Keratinocyte (primary cell): ENCODE results near the gene RAD9A. TPM values are rescaled to one million over a fixed set of nuclear protein-coding genes. Genes with fewer than 3 reads are reported as not detected.

Experiments used
- DNase-seq: peaks from one replicate; pipeline ENCODE4 v3.0.0-alpha.2; 2011; ENCODE audit warnings: low read depth, missing footprints, low spot score
- FAIRE-seq: peaks from 2 replicates; lab custom pipeline; 2011; peaks lifted over from hg19 to GRCh38; lab: Jason Lieb, UNC
- H2AFZ ChIP-seq: 2 replicates; pipeline ENCODE4 v1.6.0; 2012; ENCODE audit warnings: low read length, control low read depth, inconsistent platforms; ENCODE audit not compliant: control insufficient read depth
- H3K27ac ChIP-seq: 2 replicates; pipeline ENCODE4 v1.5.1; 2011; ENCODE audit warnings: low read length; ENCODE audit not compliant: control insufficient read depth, insufficient read depth
- H3K27me3 ChIP-seq: 3 replicates; pipeline ENCODE4 v1.6.0; 2011; ENCODE audit warnings: low read length; ENCODE audit not compliant: control insufficient read depth, insufficient read depth; ENCODE audit errors: extremely low read depth
- H3K36me3 ChIP-seq, 2 experiments: 2 replicates in 1 of 2; 3 replicates in 1 of 2; pipeline ENCODE4 v1.5.1; 2011; ENCODE audit warnings: low read length in 2 of 2, mild to moderate bottlenecking in 1 of 2; ENCODE audit not compliant: control insufficient read depth in 2 of 2, insufficient read depth in 2 of 2; ENCODE audit errors: extremely low read depth in 1 of 2
- H3K4me1 ChIP-seq: 3 replicates; pipeline ENCODE4 v1.5.1; 2011; ENCODE audit warnings: low read length; ENCODE audit not compliant: control insufficient read depth, insufficient read depth; ENCODE audit errors: extremely low read depth
- H3K4me2 ChIP-seq: 3 replicates; pipeline ENCODE4 v1.6.0; 2011; ENCODE audit warnings: low read depth, low read length; ENCODE audit not compliant: control insufficient read depth, insufficient read depth; ENCODE audit errors: extremely low read depth
- H3K4me3 ChIP-seq, 3 experiments: fragments of 200-600 bp in 1 of 3; sonication (generic) in 1 of 3; 2 replicates in 2 of 3; 3 replicates in 1 of 3; pipeline ENCODE4 v1.5.1; 2011 to 2016; ENCODE audit warnings: low read length in 3 of 3, mild to moderate bottlenecking in 3 of 3, control low read depth in 2 of 3, inconsistent platforms in 1 of 3, low read depth in 1 of 3, mixed read lengths in 1 of 3, mixed run types in 1 of 3, moderate library complexity in 1 of 3; ENCODE audit not compliant: control insufficient read depth in 2 of 3, insufficient read depth in 2 of 3; ENCODE audit errors: extremely low read depth in 1 of 3
- H3K79me2 ChIP-seq: 2 replicates; pipeline ENCODE4 v1.6.0; 2012; ENCODE audit warnings: low read length; ENCODE audit not compliant: control insufficient read depth, insufficient read depth
- H3K9ac ChIP-seq: 3 replicates; pipeline ENCODE4 v1.6.0; 2011; ENCODE audit warnings: low read length; ENCODE audit not compliant: control insufficient read depth, insufficient read depth; ENCODE audit errors: extremely low read depth
- H3K9me1 ChIP-seq: 3 replicates; pipeline ENCODE4 v1.6.0; 2011; ENCODE audit warnings: low read length; ENCODE audit not compliant: control insufficient read depth, insufficient read depth; ENCODE audit errors: extremely low read depth
- H3K9me3 ChIP-seq: 2 replicates; pipeline ENCODE4 v1.5.1; 2012; ENCODE audit warnings: low read depth, low read length; ENCODE audit not compliant: control insufficient read depth
- H4K20me1 ChIP-seq: 3 replicates; pipeline ENCODE4 v1.6.0; 2011; ENCODE audit warnings: low read length; ENCODE audit not compliant: control insufficient read depth, insufficient read depth; ENCODE audit errors: extremely low read depth
- EZH2 ChIP-seq: IDR thresholded peaks from one replicate; pipeline ENCODE4 v1.6.1; 2012; ENCODE audit warnings: inconsistent platforms, mild to moderate bottlenecking, low read length, moderate library complexity
- dilution Hi-C: fragments of 300-500 bp; cut with MboI; formaldehyde crosslinking; loops from one replicate; pipeline ENCODE4 v1.7.0; 2020; ENCODE audit warnings: low sequenced_read_pairs; ENCODE audit not compliant: extremely low pct_ligation_motif_present
- polyA plus RNA-seq, 5 experiments: library from polyadenylated mRNA; depleted of rRNA in 3 of 5; stranded (reverse) in 3 of 5; stranded (forward) in 1 of 5; unstranded in 1 of 5; fragments of >200 nt; gene quantifications; 1 replicate in 1 of 5; 2 replicates in 3 of 5; 3 replicates in 1 of 5; pipeline versions ENCODE4 v1.2.1 to v1.2.3, GENCODE V29; 2011 to 2012; ENCODE audit warnings: missing spikeins in 2 of 5, low read depth in 1 of 5, low replicate concordance in 1 of 5
- TF ChIP-seq, protein P1 (sequence below), 3 experiments: IDR thresholded peaks in 1 of 3; conservative IDR thresholded peaks in 1 of 3; optimal IDR thresholded peaks in 1 of 3; 2 replicates in 2 of 3; 3 replicates in 1 of 3; pipeline versions ENCODE3 to v1.5.1; 2011; ENCODE audit warnings: low read length in 3 of 3, mild to moderate bottlenecking in 3 of 3, moderate library complexity in 2 of 3, control low read depth in 1 of 3, inconsistent platforms in 1 of 3; ENCODE audit not compliant: insufficient read depth in 2 of 3; ENCODE audit errors: extremely low read depth in 1 of 3

RAD9A gene
- polyA plus RNA-seq, 1 donor (not counting 4 experiments of a cell fraction or from before 2014, with no cell fraction given) = 5.7 TPM

DNA sequence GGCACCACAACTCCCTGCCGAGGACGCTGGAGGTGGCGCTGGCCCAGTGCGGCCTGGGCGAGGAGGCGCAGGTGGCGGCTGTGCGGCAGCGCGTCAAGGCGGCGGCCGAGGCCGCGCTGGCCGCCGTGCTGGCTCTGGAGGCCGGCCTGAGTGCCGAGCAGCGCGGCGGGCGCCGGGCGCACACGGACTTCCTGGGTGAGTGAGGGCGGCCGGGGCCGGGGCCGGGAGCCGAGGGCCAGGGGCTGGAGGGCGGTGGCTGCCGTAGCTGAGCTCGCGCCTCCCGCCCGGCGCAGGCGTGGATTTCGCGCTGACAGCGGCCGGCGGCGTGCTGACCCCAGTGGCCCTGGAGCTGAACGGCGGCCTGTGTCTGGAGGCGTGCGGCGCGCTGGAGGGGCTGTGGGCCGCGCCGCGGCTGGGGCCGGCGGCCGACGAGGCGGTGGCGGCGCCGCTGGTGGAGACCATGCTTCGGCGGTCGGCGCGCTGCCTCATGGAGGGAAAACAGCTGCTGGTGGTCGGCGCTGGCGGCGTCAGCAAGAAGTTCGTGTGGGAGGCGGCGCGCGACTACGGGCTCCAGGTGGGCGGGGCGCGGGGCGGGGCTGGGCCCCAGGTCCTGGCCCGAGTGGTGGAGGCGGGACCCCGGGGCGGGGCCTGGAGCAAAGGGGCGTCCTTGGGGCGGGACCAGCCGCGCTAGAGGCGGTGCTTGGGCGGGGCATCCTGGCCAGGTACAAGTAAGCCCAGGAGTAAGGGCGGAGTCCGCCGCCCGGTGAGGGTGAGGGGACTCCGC lies 29.1 kb downstream of the RAD9A start:
- dilution Hi-C loops = no loop called here
- Histone ChIP-seq H3K9me3 (no peaks in the 10 kb centered on the region), H3K4me1 (peaks cover 22% of the 10 kb centered on the region), H3K36me3 (no peaks in the 10 kb centered on the region), H3K27me3 (peaks cover 4% of the 10 kb centered on the region), H3K9me1 (no peaks in the 10 kb centered on the region), H3K27ac (no peak overlapping the region), H2AFZ (peak overlapping the region; percentile 73), H3K9ac (peak overlapping the region; percentile 56), H3K4me2 (peak overlapping the region; percentile 78), H3K4me3 (peak overlapping the region; percentile 25 to 68 (median 59)), H4K20me1 (no peaks in the 10 kb centered on the region), H3K79me2 (no peaks in the 10 kb centered on the region)
- DNase-seq (peak; percentile 80), FAIRE-seq (no peak)
- TF ChIP-seq EZH2 = no peak

DNA sequence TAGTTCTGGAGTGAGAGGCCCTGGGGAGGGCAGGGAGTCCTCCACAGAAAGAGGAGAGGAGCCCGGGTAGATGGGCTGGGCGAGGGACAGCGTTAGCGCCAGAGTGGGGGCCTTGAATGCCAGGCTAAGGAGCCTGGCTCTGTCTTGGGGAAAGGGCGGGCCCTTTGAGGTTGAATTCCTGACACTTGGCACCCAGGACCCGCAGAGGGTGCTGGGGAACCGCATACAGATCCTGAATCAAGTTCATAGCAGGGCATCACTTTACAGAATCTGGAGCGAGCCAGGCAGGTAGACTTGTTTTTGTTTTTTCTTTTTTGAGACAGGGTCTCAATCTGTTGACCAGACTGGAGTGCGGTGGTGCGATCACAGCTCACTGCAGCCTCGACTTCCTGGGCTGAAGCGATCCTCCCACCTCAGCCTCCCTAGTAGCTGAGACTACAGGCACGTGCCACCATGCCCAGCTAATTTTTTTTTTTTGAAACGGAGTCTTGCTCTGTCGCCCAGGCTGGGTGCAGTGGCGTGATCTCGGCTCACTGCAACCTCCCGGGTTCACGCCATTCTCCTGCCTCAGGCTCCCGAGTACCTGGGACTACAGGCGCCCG lies 29.7 kb downstream of the RAD9A start:
- Histone ChIP-seq H3K9me1 (no peaks in the 10 kb centered on the region), H3K27me3 (peaks cover 4% of the 10 kb centered on the region), H3K4me1 (peaks cover 22% of the 10 kb centered on the region), H2AFZ (peak overlapping the region; percentile 73), H3K4me3 (peak overlapping the region in 2 of 3 experiments; percentile 18 to 59), H3K79me2 (no peaks in the 10 kb centered on the region), H3K4me2 (peak overlapping the region; percentile 76), H3K36me3 (no peaks in the 10 kb centered on the region), H3K9ac (peak overlapping the region; percentile 56), H4K20me1 (no peaks in the 10 kb centered on the region), H3K9me3 (no peaks in the 10 kb centered on the region), H3K27ac (no peak overlapping the region)
- no peak for FAIRE-seq
- dilution Hi-C loops = no loop called here
- no peak for DNase-seq
- TF ChIP-seq, protein P1, sequence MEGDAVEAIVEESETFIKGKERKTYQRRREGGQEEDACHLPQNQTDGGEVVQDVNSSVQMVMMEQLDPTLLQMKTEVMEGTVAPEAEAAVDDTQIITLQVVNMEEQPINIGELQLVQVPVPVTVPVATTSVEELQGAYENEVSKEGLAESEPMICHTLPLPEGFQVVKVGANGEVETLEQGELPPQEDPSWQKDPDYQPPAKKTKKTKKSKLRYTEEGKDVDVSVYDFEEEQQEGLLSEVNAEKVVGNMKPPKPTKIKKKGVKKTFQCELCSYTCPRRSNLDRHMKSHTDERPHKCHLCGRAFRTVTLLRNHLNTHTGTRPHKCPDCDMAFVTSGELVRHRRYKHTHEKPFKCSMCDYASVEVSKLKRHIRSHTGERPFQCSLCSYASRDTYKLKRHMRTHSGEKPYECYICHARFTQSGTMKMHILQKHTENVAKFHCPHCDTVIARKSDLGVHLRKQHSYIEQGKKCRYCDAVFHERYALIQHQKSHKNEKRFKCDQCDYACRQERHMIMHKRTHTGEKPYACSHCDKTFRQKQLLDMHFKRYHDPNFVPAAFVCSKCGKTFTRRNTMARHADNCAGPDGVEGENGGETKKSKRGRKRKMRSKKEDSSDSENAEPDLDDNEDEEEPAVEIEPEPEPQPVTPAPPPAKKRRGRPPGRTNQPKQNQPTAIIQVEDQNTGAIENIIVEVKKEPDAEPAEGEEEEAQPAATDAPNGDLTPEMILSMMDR (optimal IDR thresholded peaks at IDR 0.05 in 1 of 3, IDR thresholded peaks at IDR 0.05 in 1 of 3, conservative IDR thresholded peaks at IDR 0.05 in 1 of 3; ENCODE audit: extremely low read depth in 1 of 3, insufficient read depth in 2 of 3, low read length in 3 of 3) = peak in 2 of 3 experiments; percentile 4 to 22
- TF ChIP-seq EZH2 = no peak
